Keratinocyte (primary cell): ENCODE data around the gene FBLN1. TPM values are rescaled to one million over a fixed set of nuclear protein-coding genes. Genes with fewer than 3 reads are reported as not detected.

ENCODE experiments used
- DNase-seq: peaks from one replicate; pipeline ENCODE4 v3.0.0-alpha.2; 2011; ENCODE audit warnings: low read depth, missing footprints, low spot score
- FAIRE-seq: peaks from 2 replicates; lab custom pipeline; 2011; peaks lifted over from hg19 to GRCh38; lab: Jason Lieb, UNC
- H2AFZ ChIP-seq: 2 replicates; pipeline ENCODE4 v1.6.0; 2012; ENCODE audit warnings: low read length, control low read depth, inconsistent platforms; ENCODE audit not compliant: control insufficient read depth
- H3K27ac ChIP-seq: 2 replicates; pipeline ENCODE4 v1.5.1; 2011; ENCODE audit warnings: low read length; ENCODE audit not compliant: control insufficient read depth, insufficient read depth
- H3K27me3 ChIP-seq: 3 replicates; pipeline ENCODE4 v1.6.0; 2011; ENCODE audit warnings: low read length; ENCODE audit not compliant: control insufficient read depth, insufficient read depth; ENCODE audit errors: extremely low read depth
- H3K36me3 ChIP-seq, 2 experiments: 2 replicates in 1 of 2; 3 replicates in 1 of 2; pipeline ENCODE4 v1.5.1; 2011; ENCODE audit warnings: low read length in 2 of 2, mild to moderate bottlenecking in 1 of 2; ENCODE audit not compliant: control insufficient read depth in 2 of 2, insufficient read depth in 2 of 2; ENCODE audit errors: extremely low read depth in 1 of 2
- H3K4me1 ChIP-seq: 3 replicates; pipeline ENCODE4 v1.5.1; 2011; ENCODE audit warnings: low read length; ENCODE audit not compliant: control insufficient read depth, insufficient read depth; ENCODE audit errors: extremely low read depth
- H3K4me2 ChIP-seq: 3 replicates; pipeline ENCODE4 v1.6.0; 2011; ENCODE audit warnings: low read depth, low read length; ENCODE audit not compliant: control insufficient read depth, insufficient read depth; ENCODE audit errors: extremely low read depth
- H3K4me3 ChIP-seq, 3 experiments: fragments of 200-600 bp in 1 of 3; sonication (generic) in 1 of 3; 2 replicates in 2 of 3; 3 replicates in 1 of 3; pipeline ENCODE4 v1.5.1; 2011 to 2016; ENCODE audit warnings: low read length in 3 of 3, mild to moderate bottlenecking in 3 of 3, control low read depth in 2 of 3, inconsistent platforms in 1 of 3, low read depth in 1 of 3, mixed read lengths in 1 of 3, mixed run types in 1 of 3, moderate library complexity in 1 of 3; ENCODE audit not compliant: control insufficient read depth in 2 of 3, insufficient read depth in 2 of 3; ENCODE audit errors: extremely low read depth in 1 of 3
- H3K79me2 ChIP-seq: 2 replicates; pipeline ENCODE4 v1.6.0; 2012; ENCODE audit warnings: low read length; ENCODE audit not compliant: control insufficient read depth, insufficient read depth
- H3K9ac ChIP-seq: 3 replicates; pipeline ENCODE4 v1.6.0; 2011; ENCODE audit warnings: low read length; ENCODE audit not compliant: control insufficient read depth, insufficient read depth; ENCODE audit errors: extremely low read depth
- H3K9me1 ChIP-seq: 3 replicates; pipeline ENCODE4 v1.6.0; 2011; ENCODE audit warnings: low read length; ENCODE audit not compliant: control insufficient read depth, insufficient read depth; ENCODE audit errors: extremely low read depth
- H3K9me3 ChIP-seq: 2 replicates; pipeline ENCODE4 v1.5.1; 2012; ENCODE audit warnings: low read depth, low read length; ENCODE audit not compliant: control insufficient read depth
- H4K20me1 ChIP-seq: 3 replicates; pipeline ENCODE4 v1.6.0; 2011; ENCODE audit warnings: low read length; ENCODE audit not compliant: control insufficient read depth, insufficient read depth; ENCODE audit errors: extremely low read depth
- EZH2 ChIP-seq: IDR thresholded peaks from one replicate; pipeline ENCODE4 v1.6.1; 2012; ENCODE audit warnings: inconsistent platforms, mild to moderate bottlenecking, low read length, moderate library complexity
- dilution Hi-C: fragments of 300-500 bp; cut with MboI; formaldehyde crosslinking; loops from one replicate; pipeline ENCODE4 v1.7.0; 2020; ENCODE audit warnings: low sequenced_read_pairs; ENCODE audit not compliant: extremely low pct_ligation_motif_present
- polyA plus RNA-seq, 5 experiments: library from polyadenylated mRNA; depleted of rRNA in 3 of 5; stranded (reverse) in 3 of 5; stranded (forward) in 1 of 5; unstranded in 1 of 5; fragments of >200 nt; gene quantifications; 1 replicate in 1 of 5; 2 replicates in 3 of 5; 3 replicates in 1 of 5; pipeline versions ENCODE4 v1.2.1 to v1.2.3, GENCODE V29; 2011 to 2012; ENCODE audit warnings: missing spikeins in 2 of 5, low read depth in 1 of 5, low replicate concordance in 1 of 5
- TF ChIP-seq, protein P1 (sequence below), 3 experiments: IDR thresholded peaks in 1 of 3; conservative IDR thresholded peaks in 1 of 3; optimal IDR thresholded peaks in 1 of 3; 2 replicates in 2 of 3; 3 replicates in 1 of 3; pipeline versions ENCODE3 to v1.5.1; 2011; ENCODE audit warnings: low read length in 3 of 3, mild to moderate bottlenecking in 3 of 3, moderate library complexity in 2 of 3, control low read depth in 1 of 3, inconsistent platforms in 1 of 3; ENCODE audit not compliant: insufficient read depth in 2 of 3; ENCODE audit errors: extremely low read depth in 1 of 3

The FBLN1 gene
- polyA plus RNA-seq, 1 donor (not counting 4 experiments of a cell fraction or from before 2014, with no cell fraction given): 13.7 TPM

DNA sequence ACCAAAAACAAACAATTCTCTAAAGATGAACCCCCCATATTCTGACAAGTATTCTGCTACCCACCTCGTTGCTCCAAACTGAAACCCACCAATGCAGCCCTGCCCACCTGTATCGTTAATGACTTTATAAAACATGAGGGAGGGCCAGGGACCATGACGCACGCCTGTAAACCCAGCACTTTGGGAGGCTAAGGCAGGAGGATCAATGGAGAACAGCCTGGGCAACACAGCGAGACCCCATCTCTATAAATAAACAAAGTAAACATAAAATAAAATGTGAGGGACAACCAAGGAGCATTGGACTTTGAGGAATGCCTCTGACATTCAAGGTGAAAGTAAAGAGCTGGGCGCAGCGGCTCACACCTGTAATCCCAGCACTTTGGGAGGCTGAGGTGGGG is 129.2 kb downstream of the FBLN1 start:
- Histone ChIP-seq H3K9me1 (no peaks in the 10 kb centered on the region), H3K9me3 (no peaks in the 10 kb centered on the region), H3K4me2 (no peak overlapping the region), H4K20me1 (no peaks in the 10 kb centered on the region), H3K4me1 (no peaks in the 10 kb centered on the region), H3K9ac (no peak overlapping the region), H3K36me3 (no peaks in the 10 kb centered on the region), H2AFZ (no peak overlapping the region), H3K27ac (no peak overlapping the region), H3K27me3 (no peaks in the 10 kb centered on the region), H3K79me2 (no peaks in the 10 kb centered on the region), H3K4me3 (no peak overlapping the region)
- DNase-seq (no peak), FAIRE-seq (no peak)
- dilution Hi-C loops: no loop called here
- TF ChIP-seq, protein P1, sequence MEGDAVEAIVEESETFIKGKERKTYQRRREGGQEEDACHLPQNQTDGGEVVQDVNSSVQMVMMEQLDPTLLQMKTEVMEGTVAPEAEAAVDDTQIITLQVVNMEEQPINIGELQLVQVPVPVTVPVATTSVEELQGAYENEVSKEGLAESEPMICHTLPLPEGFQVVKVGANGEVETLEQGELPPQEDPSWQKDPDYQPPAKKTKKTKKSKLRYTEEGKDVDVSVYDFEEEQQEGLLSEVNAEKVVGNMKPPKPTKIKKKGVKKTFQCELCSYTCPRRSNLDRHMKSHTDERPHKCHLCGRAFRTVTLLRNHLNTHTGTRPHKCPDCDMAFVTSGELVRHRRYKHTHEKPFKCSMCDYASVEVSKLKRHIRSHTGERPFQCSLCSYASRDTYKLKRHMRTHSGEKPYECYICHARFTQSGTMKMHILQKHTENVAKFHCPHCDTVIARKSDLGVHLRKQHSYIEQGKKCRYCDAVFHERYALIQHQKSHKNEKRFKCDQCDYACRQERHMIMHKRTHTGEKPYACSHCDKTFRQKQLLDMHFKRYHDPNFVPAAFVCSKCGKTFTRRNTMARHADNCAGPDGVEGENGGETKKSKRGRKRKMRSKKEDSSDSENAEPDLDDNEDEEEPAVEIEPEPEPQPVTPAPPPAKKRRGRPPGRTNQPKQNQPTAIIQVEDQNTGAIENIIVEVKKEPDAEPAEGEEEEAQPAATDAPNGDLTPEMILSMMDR (optimal IDR thresholded peaks at IDR 0.05 in 1 of 3, IDR thresholded peaks at IDR 0.05 in 1 of 3, conservative IDR thresholded peaks at IDR 0.05 in 1 of 3; ENCODE audit: extremely low read depth in 1 of 3, insufficient read depth in 2 of 3, low read length in 3 of 3): no peak
- TF ChIP-seq EZH2: no peak

DNA sequence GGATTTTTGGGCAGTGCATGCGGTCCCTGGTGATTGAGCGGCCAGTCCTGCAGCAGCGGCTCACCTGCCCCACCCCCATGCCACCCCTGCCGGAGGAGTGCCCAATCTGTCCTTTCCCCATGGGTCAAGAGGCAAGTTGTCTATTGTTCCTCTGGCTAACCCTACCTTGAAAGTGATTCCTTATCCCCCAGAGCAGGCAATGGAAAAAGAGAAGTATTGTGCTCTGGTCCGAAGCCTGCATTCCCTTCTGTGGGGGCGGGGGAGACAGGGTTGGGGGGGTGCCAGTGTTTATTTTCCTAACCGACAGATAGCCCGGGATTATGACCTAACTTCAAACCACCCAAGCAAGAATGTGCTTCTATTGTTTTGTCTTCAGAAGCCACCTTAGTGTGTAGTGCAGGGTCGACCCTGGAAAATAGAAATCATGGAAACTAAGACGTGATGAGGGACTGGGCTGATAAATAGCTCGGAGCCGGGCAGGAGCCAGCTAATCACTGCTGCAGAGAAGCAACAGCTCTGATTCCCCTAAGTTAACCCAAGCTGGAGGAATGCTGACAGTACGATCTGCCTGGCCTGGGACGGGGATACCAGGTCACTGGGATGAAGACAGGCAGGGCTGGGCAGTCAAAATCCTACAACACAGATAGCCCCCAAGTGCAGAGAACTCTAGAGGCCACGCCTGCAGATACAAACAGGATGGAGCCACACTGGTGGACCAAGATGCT is 130.3 kb downstream of the FBLN1 start:
- Histone ChIP-seq H2AFZ (no peak overlapping the region), H3K4me3 (no peak overlapping the region), H3K27ac (no peak overlapping the region), H3K4me2 (no peak overlapping the region), H3K4me1 (no peaks in the 10 kb centered on the region), H3K27me3 (no peaks in the 10 kb centered on the region), H3K36me3 (no peaks in the 10 kb centered on the region), H3K9ac (no peak overlapping the region), H3K9me3 (no peaks in the 10 kb centered on the region), H4K20me1 (no peaks in the 10 kb centered on the region), H3K79me2 (no peaks in the 10 kb centered on the region), H3K9me1 (no peaks in the 10 kb centered on the region)
- FAIRE-seq (no peak), DNase-seq (no peak)
- TF ChIP-seq, protein P1 (optimal IDR thresholded peaks at IDR 0.05 in 1 of 3, IDR thresholded peaks at IDR 0.05 in 1 of 3, conservative IDR thresholded peaks at IDR 0.05 in 1 of 3; ENCODE audit: extremely low read depth in 1 of 3, insufficient read depth in 2 of 3, low read length in 3 of 3): no peak
- dilution Hi-C loops: no loop called here
